Fibroblast of peridontal ligament (primary cell): ENCODE measurements around the gene TECPR2.
"Not testable (repeated sequence)": the region's sequence is repeated elsewhere in the genome, so short reads cannot be mapped to it uniquely, and the experiment has no call there.

Experiments
- DNase-seq: peaks from one replicate; pipeline ENCODE4 v3.0.0-alpha.2; 2010; ENCODE audit errors: extremely low read depth

Gene TECPR2

GRCh38 chr14:102362545-102363181 is at the start of gene TECPR2, which contains the start of gene CINP:
Gene TECPR2 (plus strand): TSS chr14:102362941. CDS start chr14:102376722, 13,781 bp downstream.
Gene CINP (minus strand): TSS chr14:102362890. CDS start chr14:102362851, 39 bp downstream.
- peak; percentile 91 for DNase-seq

GRCh38 chr14:102314242-102315011 is 48.3 kb upstream of the TECPR2 start:
- DNase-seq: peak; percentile 82

GRCh38 chr14:102315121-102315520 is 47.6 kb upstream of the TECPR2 start:
- no peak for DNase-seq

- DNase-seq: peak; percentile 76
Observed at GRCh38 chr14:102316338-102316742, 46.4 kb upstream of the TECPR2 start.

GRCh38 chr14:102316743-102317563 is 45.8 kb upstream of the TECPR2 start:
- DNase-seq: peak; percentile 90

GRCh38 chr14:102317564-102318248 is 45.0 kb upstream of the TECPR2 start:
- DNase-seq: no peak

GRCh38 chr14:102318781-102319276 is 43.9 kb upstream of the TECPR2 start:
- DNase-seq: no peak

- DNase-seq: peak; percentile 85
Observed at GRCh38 chr14:102319351-102320032, 43.2 kb upstream of the TECPR2 start, which contains the start of gene ZNF839. Gene ZNF839 (plus strand): TSS chr14:102319746. CDS start chr14:102319766, 20 bp downstream.

- DNase-seq: peak; percentile 50
Observed at GRCh38 chr14:102320033-102320660, 42.6 kb upstream of the TECPR2 start.

GRCh38 chr14:102320671-102321455 is 41.9 kb upstream of the TECPR2 start:
- no peak for DNase-seq

GRCh38 chr14:102321456-102322422 is 41.0 kb upstream of the TECPR2 start:
- no peak for DNase-seq

GRCh38 chr14:102323102-102323501 is 39.6 kb upstream of the TECPR2 start:
- peak; percentile 94 for DNase-seq

- no peak for DNase-seq
Observed at GRCh38 chr14:102325791-102326345, 36.9 kb upstream of the TECPR2 start.

GRCh38 chr14:102326583-102326982 is 36.2 kb upstream of the TECPR2 start:
- no peak for DNase-seq

GRCh38 chr14:102329381-102329780 is 33.4 kb upstream of the TECPR2 start:
- not testable (repeated sequence) for DNase-seq

- no peak for DNase-seq
Observed at GRCh38 chr14:102330806-102331205, 31.9 kb upstream of the TECPR2 start.

GRCh38 chr14:102333390-102333789 is 29.4 kb upstream of the TECPR2 start:
- DNase-seq: no peak
